K562 (cell line): ENCODE data around the gene TMOD2. TPM values are rescaled to one million over a fixed set of nuclear protein-coding genes. Genes with fewer than 3 reads are reported as not detected.

Experiments used
- ATAC-seq: fragments of 200-7000 bp; cut with Tn5 transposase; 3 replicates; pipeline ENCODE4 v1.9.1; 2020; ENCODE audit warnings: moderate library complexity
- BruUV-seq: library from RNA; stranded (reverse); fragments of 400-500 nt; replicated peaks from 2 replicates; lab custom pipeline; 2021; lab: Mats Ljungman, UMichigan
- CTCF ChIA-PET: fragments of 300-600 bp; formaldehyde crosslinking; extraction: SDS; loops from one replicate; lab custom pipeline; 2021; ENCODE audit warnings: low intra/inter-chr PET ratio; lab: Yijun Ruan, JAX
- POLR2A ChIA-PET: fragments of 300-600, 350-650 bp; sonication (Branson Sonifier 250); formaldehyde crosslinking; extraction: SDS; loops from one replicate; lab custom pipeline; 2021; ENCODE audit warnings: antibody characterized with exemption, inconsistent platforms; lab: Yijun Ruan, JAX
- DNase-seq, 4 experiments: peaks; one replicate each; pipeline versions ENCODE4 v3.0.0 to v3.0.0-alpha.2; 2011 to 2018; ENCODE audit warnings: low spot score in 3 of 4, mixed read lengths in 3 of 4; ENCODE audit errors: extremely low read depth in 1 of 4
- FAIRE-seq: peaks from 2 replicates; lab custom pipeline; 2011; peaks lifted over from hg19 to GRCh38; lab: Jason Lieb, UNC
- H2AFZ ChIP-seq: 2 replicates; pipeline ENCODE4 v1.6.0; 2011; ENCODE audit warnings: low read depth, low read length, control low read depth, inconsistent platforms
- H3K27ac ChIP-seq: fragments of 200-600 bp; 3 replicates; pipeline ENCODE4 v1.8.0; 2011; ENCODE audit warnings: low read depth, mild to moderate bottlenecking, control low read depth, inconsistent platforms, low read length, moderate library complexity, mixed read lengths; ENCODE audit errors: extremely low read depth
- H3K27me3 ChIP-seq, 2 experiments: fragments of 300-600 bp in 1 of 2; 2 replicates in 1 of 2; 3 replicates in 1 of 2; pipeline versions ENCODE4 v1.6.0 to v1.8.0; 2011; ENCODE audit warnings: inconsistent platforms in 2 of 2, low read length in 2 of 2, mild to moderate bottlenecking in 1 of 2, mixed read lengths in 1 of 2, moderate library complexity in 1 of 2; ENCODE audit not compliant: control insufficient read depth in 2 of 2, insufficient read depth in 2 of 2
- H3K36me3 ChIP-seq: fragments of 300-600 bp; 3 replicates; pipeline ENCODE4 v1.8.0; 2011; ENCODE audit warnings: mild to moderate bottlenecking, low read length, inconsistent platforms; ENCODE audit not compliant: control insufficient read depth, insufficient read depth
- H3K4me1 ChIP-seq, 2 experiments: fragments of 200-600 bp in 1 of 2; replicated peaks in 1 of 2; 2 replicates in 1 of 2; 3 replicates in 1 of 2; pipeline versions ENCODE4 v1.5.1 to v1.8.0; 2011; ENCODE audit warnings: inconsistent platforms in 2 of 2, low read length in 2 of 2, mild to moderate bottlenecking in 1 of 2, mixed read lengths in 1 of 2, moderate library complexity in 1 of 2; ENCODE audit not compliant: control insufficient read depth in 2 of 2, insufficient read depth in 2 of 2
- H3K4me2 ChIP-seq: 2 replicates; pipeline ENCODE4 v1.6.1; 2011; ENCODE audit warnings: low read length, control low read depth, inconsistent platforms, mixed read lengths; ENCODE audit not compliant: insufficient read depth
- H3K4me3 ChIP-seq: fragments of 200-600 bp; sonication (generic), shearing (Covaris generic); 2 replicates; pipeline ENCODE4 v1.5.1; 2016; ENCODE audit warnings: control low read depth, inconsistent platforms
- H3K79me2 ChIP-seq: fragments of 200-600 bp; 3 replicates; pipeline ENCODE4 v1.8.0; 2011; ENCODE audit warnings: low read length, inconsistent platforms; ENCODE audit not compliant: control insufficient read depth, insufficient read depth
- H3K9ac ChIP-seq, 2 experiments: 2 replicates each; pipeline versions ENCODE4 v1.6.0 to v1.6.1; 2011; ENCODE audit warnings: low read depth in 2 of 2, low read length in 2 of 2, control low read depth in 1 of 2, inconsistent platforms in 1 of 2, mild to moderate bottlenecking in 1 of 2, mixed read lengths in 1 of 2; ENCODE audit not compliant: insufficient read depth in 1 of 2
- H3K9me1 ChIP-seq: one replicate; pipeline ENCODE4 v1.6.0; 2011; ENCODE audit warnings: inconsistent platforms, mild to moderate bottlenecking, low read length, moderate library complexity; ENCODE audit not compliant: control insufficient read depth, insufficient read depth
- H3K9me3 ChIP-seq: replicated peaks from 2 replicates; pipeline ENCODE4 v1.5.1; 2011; ENCODE audit warnings: low read depth, low read length, inconsistent platforms; ENCODE audit not compliant: control insufficient read depth, insufficient read depth
- H4K20me1 ChIP-seq: replicated peaks from 2 replicates; pipeline ENCODE4 v1.6.1; 2011; ENCODE audit warnings: low read length, inconsistent platforms, mixed read lengths; ENCODE audit not compliant: control insufficient read depth, insufficient read depth
- MBD1 ChIP-seq: fragments of 250-450 bp; sonication (Bioruptor Pico); IDR thresholded peaks from 2 replicates; pipeline ENCODE4 v1.8.0; 2022; ENCODE audit warnings: inconsistent platforms
- MYC ChIP-seq, 2 experiments: fragments of 250-450 bp in 1 of 2; sonication (Bioruptor Pico) in 1 of 2; IDR thresholded peaks; 2 replicates each; pipeline versions ENCODE4 v1.5.1 to v1.6.1; 2012 to 2021; ENCODE audit warnings: low read depth in 2 of 2, borderline replicate concordance in 1 of 2, improper control_type of control experiment in 1 of 2, low read length in 1 of 2, mild to moderate bottlenecking in 1 of 2, moderate library complexity in 1 of 2
- WGBS: fragments of 100-300 bp; shearing (Covaris generic); methylation state at CpG from one replicate; pipeline ENCODE4 v1.1.6; 2016; ENCODE audit warnings: low coverage, mixed read lengths; ENCODE audit not compliant: insufficient coverage; ENCODE audit errors: missing lambda C conversion rate; 5-methylcytosine and 5-hydroxymethylcytosine counted together
- in situ Hi-C: fragments of 300-500 bp; cut with MboI; formaldehyde crosslinking; loops from 4 replicates; pipeline ENCODE4 v1.15.0; 2018; ENCODE audit warnings: inconsistent platforms, mixed read lengths
- intact Hi-C: fragments of 100-400 bp; cut with micrococcal nuclease; formaldehyde crosslinking; loops from 2 replicates; pipeline ENCODE4 v1.14.2; 2022
- polyA plus RNA-seq, 8 experiments: library from polyadenylated mRNA; depleted of rRNA in 4 of 8; stranded (reverse) in 5 of 8; unstranded in 3 of 8; fragments of >200 nt; fragmentation: Nextera tagmentation in 2 of 8; fragmentation: Illumina TruSeq in 1 of 8; extraction: Ambion mirVana in 2 of 8; extraction: Trizol in 1 of 8; gene quantifications; 2 replicates each; pipeline versions ENCODE4 v1.2.1 to v1.2.3, GENCODE V29; 2011 to 2014; ENCODE audit warnings: inconsistent platforms in 1 of 8, missing spikeins in 1 of 8
- total RNA-seq, 7 experiments: library from RNA; depleted of rRNA in 6 of 7; stranded (reverse); fragments of >200 nt in 6 of 7; fragmentation: Illumina TruSeq in 2 of 7; extraction: Trizol in 2 of 7; gene quantifications; 2 replicates each; pipeline versions ENCODE4 v1.2.1 to v1.2.3, GENCODE V29; 2011 to 2021; ENCODE audit warnings: low replicate concordance in 1 of 7

The TMOD2 gene
- total and polyA plus RNA-seq, 9 of the 15 experiments (the other 6 are each of a cell fraction or from before 2014, with no cell fraction given): 0.49 to 3.8 (median 3.0) TPM

GRCh38 chr15:51706926-51707608 is 44.3 kb upstream of the TMOD2 start:
- Histone ChIP-seq H2AFZ (no peak overlapping the region), H3K9me1 (no peaks in the 10 kb centered on the region), H3K4me3 (no peak overlapping the region), H3K9ac (no peak overlapping the region), H3K27ac (no peak overlapping the region), H3K9me3 (0 out of 2 replicates have a peak, but pooled peaks cover 3% of the 10 kb centered on the region), H3K4me2 (no peak overlapping the region), H3K36me3 (peaks cover 8% of the 10 kb centered on the region; the same call in 2 of the 3 replicates), H3K27me3 (no peaks in the 10 kb centered on the region), H4K20me1 (no peaks in the 10 kb centered on the region), H3K79me2 (no peaks in the 10 kb centered on the region), H3K4me1 (peaks cover 2 to 28% of the 10 kb centered on the region in 2 experiments; a peak in 4 of 5 replicates)
- TF ChIP-seq MYC (IDR thresholded peaks at IDR 0.05; ENCODE audit: low read depth, low read length) (no peak), MYC (CRISPR knock-in tag; IDR thresholded peaks at IDR 0.05; ENCODE audit: borderline replicate concordance, low read depth) (no peak), MBD1 (no peak)
- intact Hi-C loops: no loop called here
- WGBS: 74% methylated on average over 2 of the region's 2 CpGs
- CTCF ChIA-PET: no interaction called here
- BruUV-seq: no TSS peak
- FAIRE-seq (peak; percentile 46), DNase-seq (no peak), ATAC-seq (no peak)
- in situ Hi-C loops: no loop called here
- POLR2A ChIA-PET: interaction anchor here (1.1 to 1.2 kb wide), 3 partner anchors 10 to 20 kb away, joined by 3 to 4 read pairs (median 3); no protein-coding TSS in a partner anchor
